Ovary (tissue), 9 donors: Measurements from ENCODE around the gene ESPN. TPM values are rescaled to one million over a fixed set of nuclear protein-coding genes. Genes with fewer than 3 reads are reported as not detected.
"Not testable (repeated sequence)": the region's sequence is repeated elsewhere in the genome, so short reads cannot be mapped to it uniquely, and the experiment has no call there.

ENCODE experiments used
- DNase-seq, 5 donors: peaks; one replicate each; pipeline ENCODE4 v3.0.0-alpha.2; 2019 to 2020
- H3K27ac ChIP-seq, 2 donors: fragments of 200-600 bp; one replicate each; pipeline versions ENCODE4 v1.5.1 to v1.8.0; 2019 to 2022
- H3K27me3 ChIP-seq: fragments of 200-600 bp; one replicate; pipeline ENCODE4 v1.8.0; 2022
- H3K36me3 ChIP-seq: fragments of 200-600 bp; sonication (generic); one replicate; pipeline ENCODE4 v1.5.1; 2019
- H3K4me1 ChIP-seq: one replicate; pipeline ENCODE4 v1.8.1; 2013; ENCODE audit warnings: mild to moderate bottlenecking, moderate library complexity; ENCODE audit not compliant: insufficient read depth
- H3K4me3 ChIP-seq: fragments of 200-600 bp; sonication (generic); one replicate; pipeline ENCODE4 v1.5.1; 2017
- H3K9me3 ChIP-seq, 2 donors: fragments of 200-600 bp in 1 of 2; sonication (generic) in 1 of 2; one replicate each; pipeline versions ENCODE4 v1.5.1 to v1.8.1; 2013 to 2019; ENCODE audit warnings: mild to moderate bottlenecking in 1 of 2, moderate library complexity in 1 of 2
- CTCF ChIP-seq, 3 donors: fragments of 450-650 bp in 2 of 3; fragments of 200-600 bp in 1 of 3; IDR thresholded peaks; one replicate each; pipeline versions ENCODE4 v1.5.1 to v1.8.0; 2016 to 2022; ENCODE audit warnings: antibody characterized with exemption in 3 of 3, mild to moderate bottlenecking in 1 of 3
- EP300 ChIP-seq: sonication (generic); formaldehyde crosslinking; IDR thresholded peaks from one replicate; pipeline ENCODE4 v1.6.1; 2017; ENCODE audit warnings: antibody characterized with exemption
- POLR2A ChIP-seq: fragments of 450-650 bp; IDR thresholded peaks from one replicate; pipeline ENCODE4 v1.6.1; 2017; ENCODE audit warnings: antibody characterized with exemption, mild to moderate bottlenecking, moderate library complexity
- WGBS, 3 donors: extraction: QIAGEN DNeasy Blood & Tissue Kit in 1 of 3; methylation state at CpG; one replicate each; pipeline versions ENCODE4 v1.1.5 to v1.1.7; 2013 to 2017; 5-methylcytosine and 5-hydroxymethylcytosine counted together
- intact Hi-C, 4 donors: fragments of 100-400 bp; cut with DNase I; formaldehyde crosslinking; loops; one replicate each; pipeline versions ENCODE4 v1.11.0 to v1.15.1; 2022 to 2023
- polyA plus RNA-seq, 2 donors: library from polyadenylated mRNA; stranded (reverse); fragments of 200-250 nt in 1 of 2; fragments of 350-450 nt in 1 of 2; fragmentation: Illumina TruSeq in 1 of 2; extraction: RNeasy Lipid Tissue Mini Kit (QIAGEN cat#74804) in 1 of 2; gene quantifications; one replicate each; pipeline ENCODE4 v1.2.3, GENCODE V29; 2013 to 2014
- total RNA-seq, 7 donors: library from RNA; depleted of rRNA in 2 of 7; stranded (reverse); fragments of >200 nt in 2 of 7; fragmentation: NEBNext Ultra II Directional in 3 of 7; extraction: Animal tissue kit (Norgen Biotek cat#: 25700) in 3 of 7; gene quantifications; one replicate each; pipeline versions ENCODE4 v1.1.0 to v1.2.4, GENCODE V29; 2016 to 2023
- donor health status: DM: no; HTN: no; CAD: no; lungs with moderate emphysema.
- donor health status: DM: no; HTN: no; CAD: no.
- donor health status: Bipolar disorder and iron deficiency.
- donor health status: DM: yes; HTN: yes; CAD: no.
- donor health status: DM: no; HTN: no; CAD: no.
- donor health status: DM: yes; HTN: yes; CAD: no.

ESPN gene
- total and polyA plus RNA-seq, 9 donors = 0.11 to 46.2 (median 1.5) TPM; not detected in 1

GRCh38 chr1:6435129-6435528 lies 10.6 kb downstream of the ESPN start:
- intact Hi-C loops = loop anchor here in 1 of 4 donors (10.0 kb wide), 1 partner anchor 190 kb away; the partner anchor contains the start of gene HES3
- Histone ChIP-seq H3K27me3 (no peaks in the 10 kb centered on the region), H3K36me3 (no peaks in the 10 kb centered on the region), H3K4me1 (peaks cover under 1% of the 10 kb centered on the region), H3K27ac (no peak overlapping the region), H3K9me3 (no peaks in the 10 kb centered on the region), H3K4me3 (no peak overlapping the region)
- 72 to 79% (median 78%) methylated on average over 15 of the region's 15 CpGs for WGBS, 3 donors
- DNase-seq = no peak
- TF ChIP-seq EP300 = no peak
- TF ChIP-seq POLR2A = no peak
- no peak for TF ChIP-seq CTCF (IDR thresholded peaks at IDR 0.05)

- no peaks in the 10 kb centered on the region for H3K27me3 ChIP-seq
- DNase-seq = no peak
- H3K4me1 ChIP-seq = peaks cover 1% of the 10 kb centered on the region
- TF ChIP-seq EP300 (no peak), CTCF (IDR thresholded peaks at IDR 0.05) (no peak), POLR2A (no peak)
- intact Hi-C loops = loop anchor here in 1 of 4 donors (10.0 kb wide), 1 partner anchor 191 kb away; the partner anchor contains the start of gene HES3
- no peaks in the 10 kb centered on the region for H3K9me3 ChIP-seq
- no peaks in the 10 kb centered on the region for H3K36me3 ChIP-seq
- no peak overlapping the region for H3K27ac ChIP-seq
- no peak overlapping the region for H3K4me3 ChIP-seq
- 62 to 81% (median 69%) methylated on average over 3 of the region's 3 CpGs for WGBS, 3 donors
Measured at GRCh38 chr1:6435547-6435946, 11.0 kb downstream of the ESPN start.

GRCh38 chr1:6436277-6436676 lies 11.7 kb downstream of the ESPN start:
- intact Hi-C loops = loop anchor here in 1 of 4 donors (10.0 kb wide), 1 partner anchor 191 kb away; the partner anchor contains the start of gene HES3
- 72 to 77% (median 73%) methylated on average over 3 of the region's 3 CpGs for WGBS, 3 donors
- not testable (repeated sequence) for H3K27ac ChIP-seq, H3K9me3 ChIP-seq, H3K4me3 ChIP-seq, H3K36me3 ChIP-seq, H3K4me1 ChIP-seq, H3K27me3 ChIP-seq, DNase-seq

- H3K36me3 ChIP-seq, H3K4me1 ChIP-seq, H3K27me3 ChIP-seq, H3K27ac ChIP-seq, H3K4me3 ChIP-seq, H3K9me3 ChIP-seq, DNase-seq: not testable (repeated sequence)
- intact Hi-C loops = loop anchor here in 1 of 4 donors (10.0 kb wide), 1 partner anchor 192 kb away; the partner anchor contains the start of gene HES3
- 34 to 48% (median 46%) methylated on average over 21 to 22 of the region's 22 CpGs for WGBS, 3 donors
Measured at GRCh38 chr1:6437012-6437700, 12.6 kb downstream of the ESPN start.

GRCh38 chr1:6438047-6438525 lies 13.5 kb downstream of the ESPN start:
- peak; percentile 53 to 71 (median 68) for DNase-seq
- H3K9me3 ChIP-seq = no peaks in the 10 kb centered on the region
- WGBS, 3 donors = 7 to 21% (median 19%) methylated on average over 5 of the region's 5 CpGs
- H3K4me1 ChIP-seq = peaks cover 1% of the 10 kb centered on the region
- H3K4me3 ChIP-seq = no peak overlapping the region
- intact Hi-C loops = loop anchor here in 1 of 4 donors (10.0 kb wide), 1 partner anchor 193 kb away; the partner anchor contains the start of gene HES3
- no peaks in the 10 kb centered on the region for H3K27me3 ChIP-seq
- H3K36me3 ChIP-seq = no peaks in the 10 kb centered on the region
- no peak for TF ChIP-seq EP300
- TF ChIP-seq CTCF (IDR thresholded peaks at IDR 0.05) = peak; percentile 59 to 71 (median 61)
- no peak overlapping the region for H3K27ac ChIP-seq
